ENCODE measurements around the gene SMIM33. TPM values are rescaled to one million over a fixed set of nuclear protein-coding genes. Genes with fewer than 3 reads are reported as not detected.
"Not testable (repeated sequence)": the region's sequence is repeated elsewhere in the genome, so short reads cannot be mapped to it uniquely, and the experiment has no call there.

Gene SMIM33
- total and polyA plus RNA-seq, 9 of the 15 experiments (the other 6 are each of a cell fraction or from before 2014, with no cell fraction given) = not detected

DNA sequence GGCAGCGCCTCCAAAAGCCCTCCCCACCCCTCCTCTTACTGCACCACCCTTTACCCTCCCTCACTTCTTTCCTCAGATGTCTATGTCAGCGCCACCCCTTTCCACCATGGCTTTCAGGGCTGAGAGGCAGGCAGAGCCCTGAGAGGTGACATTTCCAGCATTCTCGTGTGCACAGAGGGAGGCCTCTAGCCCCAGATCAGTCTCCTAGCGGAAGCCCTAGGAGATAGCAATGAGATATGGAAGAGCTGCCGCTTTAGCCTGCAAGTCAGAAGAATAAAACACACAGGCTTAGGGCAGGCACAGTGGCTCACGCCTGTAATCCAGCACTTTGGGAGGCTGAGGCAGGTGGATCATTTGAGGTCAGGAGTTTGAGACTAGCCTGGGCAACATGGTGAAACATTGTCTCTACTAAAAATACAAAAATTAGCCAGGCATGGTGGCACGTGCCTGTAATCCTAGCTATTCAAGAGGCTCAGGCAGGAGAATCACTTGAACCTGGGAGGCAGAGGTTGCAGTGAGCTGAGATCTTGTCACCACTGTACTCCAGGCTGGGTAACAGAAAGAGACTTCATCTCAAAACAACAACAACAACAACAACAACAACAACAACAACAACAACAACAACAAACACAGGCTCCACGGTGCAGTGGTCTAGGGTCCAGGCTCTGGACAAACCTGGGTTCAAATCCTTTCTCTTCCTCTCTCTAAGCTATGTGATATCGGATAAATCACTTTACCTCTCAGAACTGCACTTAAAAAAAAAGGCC lies 8.0 kb downstream of the SMIM33 start:
- Histone ChIP-seq H3K9ac (ENCODE audit: insufficient read depth in 1 of 2, low read depth in 2 of 2, low read length in 2 of 2) (peak overlapping the region; percentile 50 to 80), H3K36me3 (ENCODE audit: control insufficient read depth, insufficient read depth, low read length) (peaks cover 51% of the 10 kb centered on the region; the same call in 2 of the 3 replicates), H3K27ac (ENCODE audit: extremely low read depth, low read depth, low read length) (peak overlapping the region; percentile 79), H2AFZ (ENCODE audit: low read depth, low read length) (peak overlapping the region; percentile 85), H3K4me1 (replicated peaks in 1 of 2; ENCODE audit: control insufficient read depth in 2 of 2, insufficient read depth in 2 of 2, low read length in 2 of 2) (peaks cover 77 to 82% of the 10 kb centered on the region in 2 experiments), H3K4me2 (ENCODE audit: insufficient read depth, low read length) (peak overlapping the region; percentile 67), H3K79me2 (ENCODE audit: control insufficient read depth, insufficient read depth, low read length) (peaks cover 43% of the 10 kb centered on the region)
- H3K27me3 ChIP-seq (ENCODE audit: control insufficient read depth in 2 of 2, insufficient read depth in 2 of 2, low read length in 2 of 2); H3K9me1 ChIP-seq (ENCODE audit: control insufficient read depth, insufficient read depth, low read length); H3K9me3 ChIP-seq (replicated peaks; ENCODE audit: control insufficient read depth, insufficient read depth, low read depth, low read length); H4K20me1 ChIP-seq (replicated peaks; ENCODE audit: control insufficient read depth, insufficient read depth, low read length); H3K4me3 ChIP-seq; BruUV-seq (replicated peaks); CTCF ChIA-PET (ENCODE audit: low intra/inter-chr PET ratio); in situ Hi-C loops (cut with MboI); TF ChIP-seq NR4A1 (CRISPR knock-in tag; IDR thresholded peaks at IDR 0.05): not testable (repeated sequence)
- peak; percentile 74 for FAIRE-seq
- POLR2A ChIA-PET = interaction anchor here (0.5 to 2.0 kb wide), 7 partner anchors 16 to 413 kb away, joined by 3 to 8 read pairs (median 3); no protein-coding TSS in a partner anchor
- peak; percentile 60 for ATAC-seq
- intact Hi-C loops (cut with micrococcal nuclease) = loop anchor here (1.0 kb wide), 1 partner anchor 40 kb away; the partner anchor contains the start of gene DNAJC18
- 13% methylated on average over 9 of the region's 9 CpGs for WGBS (ENCODE audit: insufficient coverage, low coverage, missing lambda C conversion rate)
- peak; percentile 55 to 79 (median 60) for DNase-seq (ENCODE audit: extremely low read depth in 1 of 4, low spot score in 3 of 4)
- TF ChIP-seq ZNF449 (CRISPR knock-in tag; IDR thresholded peaks at IDR 0.05) (0 out of 2 replicates have a peak, but pooled peaks have one; percentile 38), SPI1 (IDR thresholded peaks at IDR 0.05; ENCODE audit: borderline replicate concordance, low read depth, low read length) (peak; percentile 9; the same call in 1 of the 2 replicates), MNT (conservative IDR thresholded peaks at IDR 0.05) (peak in 1 of 2 experiments; percentile 24; a peak in 1 of 4 replicates), CXXC5 (CRISPR knock-in tag; IDR thresholded peaks at IDR 0.05) (peak; percentile 50), ZFX (CRISPR knock-in tag; IDR thresholded peaks at IDR 0.05) (peak; percentile 49), SMAD3 (CRISPR knock-in tag; conservative IDR thresholded peaks at IDR 0.05) (0 out of 2 replicates have a peak, but pooled peaks have one; percentile 2), EP300 (IDR thresholded peaks at IDR 0.05; ENCODE audit: low read length) (0 out of 2 replicates have a peak, but pooled peaks have one; percentile 16), SMAD4 (CRISPR knock-in tag; conservative IDR thresholded peaks at IDR 0.05) (peak; percentile 40), NR4A1 (tag; IDR thresholded peaks at IDR 0.05) (peak; percentile 64; the same call in 1 of the 2 replicates), ZBTB26 (CRISPR knock-in tag; IDR thresholded peaks at IDR 0.05) (peak; percentile 18; the same call in 1 of the 2 replicates), DPF2 (IDR thresholded peaks at IDR 0.05) (peak; percentile 59), SOX6 (IDR thresholded peaks at IDR 0.05) (peak; percentile 27; the same call in 1 of the 2 replicates), ZBTB33 (CRISPR knock-in tag; IDR thresholded peaks at IDR 0.05) (0 out of 2 replicates have a peak, but pooled peaks have one; percentile 41)

Measured in K562 (cell line).